Mesendoderm (in vitro differentiated cells): ENCODE data around the gene ETNK2.

Source experiments
- DNase-seq: peaks from one replicate; pipeline ENCODE4 v3.0.0; 2013
- H2AK5ac ChIP-seq: 2 replicates; pipeline ENCODE4 v1.6.1; 2013; ENCODE audit warnings: low read length, inconsistent platforms
- H2BK120ac ChIP-seq: 2 replicates; pipeline ENCODE4 v1.6.1; 2013; ENCODE audit warnings: low read depth, mild to moderate bottlenecking, low read length, moderate library complexity, mixed read lengths
- H2BK15ac ChIP-seq: replicated peaks from 2 replicates; pipeline ENCODE4 v1.6.1; 2013; ENCODE audit warnings: low read depth, mild to moderate bottlenecking, moderate library complexity
- H2BK5ac ChIP-seq: 2 replicates; pipeline ENCODE4 v1.6.1; 2013; ENCODE audit warnings: low read length, inconsistent platforms
- H3K18ac ChIP-seq: 2 replicates; pipeline ENCODE4 v1.6.1; 2013; ENCODE audit warnings: mild to moderate bottlenecking, low read length, mixed read lengths
- H3K23ac ChIP-seq: one replicate; pipeline ENCODE4 v1.6.1; 2013; ENCODE audit warnings: low read length
- H3K27ac ChIP-seq: 2 replicates; pipeline ENCODE4 v1.5.1; 2013; ENCODE audit warnings: low read depth, mild to moderate bottlenecking, inconsistent platforms, low read length, moderate library complexity
- H3K27me3 ChIP-seq: 2 replicates; pipeline ENCODE4 v1.6.1; 2013; ENCODE audit warnings: low read length, control low read depth, mild to moderate bottlenecking, inconsistent platforms; ENCODE audit not compliant: insufficient read depth, poor library complexity
- H3K36me3 ChIP-seq: 2 replicates; pipeline ENCODE4 v1.6.1; 2013; ENCODE audit warnings: low read length, inconsistent platforms; ENCODE audit not compliant: control insufficient read depth, insufficient read depth
- H3K4ac ChIP-seq: one replicate; pipeline ENCODE4 v1.6.1; 2013; ENCODE audit warnings: low read depth, mild to moderate bottlenecking, low read length, moderate library complexity
- H3K4me1 ChIP-seq: 2 replicates; pipeline ENCODE4 v1.6.1; 2013; ENCODE audit warnings: low read depth, low read length, inconsistent platforms; ENCODE audit not compliant: control insufficient read depth
- H3K4me2 ChIP-seq: 2 replicates; pipeline ENCODE4 v1.6.1; 2013; ENCODE audit warnings: low read length
- H3K4me3 ChIP-seq: 2 replicates; pipeline ENCODE4 v1.5.1; 2013; ENCODE audit warnings: mild to moderate bottlenecking, low read length
- H3K56ac ChIP-seq: one replicate; pipeline ENCODE4 v1.6.1; 2013; ENCODE audit warnings: low read length
- H3K79me1 ChIP-seq: 2 replicates; pipeline ENCODE4 v1.6.1; 2013; ENCODE audit warnings: low read length, inconsistent platforms
- H3K79me2 ChIP-seq: 2 replicates; pipeline ENCODE4 v1.6.1; 2013; ENCODE audit warnings: mild to moderate bottlenecking, low read length; ENCODE audit not compliant: control insufficient read depth, insufficient read depth
- H3K9ac ChIP-seq: 2 replicates; pipeline ENCODE4 v1.6.1; 2013; ENCODE audit warnings: low read length, inconsistent platforms
- H4K5ac ChIP-seq: one replicate; pipeline ENCODE4 v1.6.1; 2013; ENCODE audit warnings: low read length
- H4K8ac ChIP-seq: one replicate; pipeline ENCODE4 v1.6.1; 2013; ENCODE audit warnings: low read depth, mild to moderate bottlenecking, control low read depth, low read length, moderate library complexity
- WGBS: extraction: QIAGEN DNeasy Blood & Tissue Kit; methylation state at CpG from one replicate; pipeline ENCODE4 v1.1.7; 2013; ENCODE audit warnings: low lambda C conversion rate, missing lambda C conversion rate; ENCODE audit not compliant: insufficient coverage; ENCODE audit errors: extremely low coverage; 5-methylcytosine and 5-hydroxymethylcytosine counted together

The ETNK2 gene

DNA sequence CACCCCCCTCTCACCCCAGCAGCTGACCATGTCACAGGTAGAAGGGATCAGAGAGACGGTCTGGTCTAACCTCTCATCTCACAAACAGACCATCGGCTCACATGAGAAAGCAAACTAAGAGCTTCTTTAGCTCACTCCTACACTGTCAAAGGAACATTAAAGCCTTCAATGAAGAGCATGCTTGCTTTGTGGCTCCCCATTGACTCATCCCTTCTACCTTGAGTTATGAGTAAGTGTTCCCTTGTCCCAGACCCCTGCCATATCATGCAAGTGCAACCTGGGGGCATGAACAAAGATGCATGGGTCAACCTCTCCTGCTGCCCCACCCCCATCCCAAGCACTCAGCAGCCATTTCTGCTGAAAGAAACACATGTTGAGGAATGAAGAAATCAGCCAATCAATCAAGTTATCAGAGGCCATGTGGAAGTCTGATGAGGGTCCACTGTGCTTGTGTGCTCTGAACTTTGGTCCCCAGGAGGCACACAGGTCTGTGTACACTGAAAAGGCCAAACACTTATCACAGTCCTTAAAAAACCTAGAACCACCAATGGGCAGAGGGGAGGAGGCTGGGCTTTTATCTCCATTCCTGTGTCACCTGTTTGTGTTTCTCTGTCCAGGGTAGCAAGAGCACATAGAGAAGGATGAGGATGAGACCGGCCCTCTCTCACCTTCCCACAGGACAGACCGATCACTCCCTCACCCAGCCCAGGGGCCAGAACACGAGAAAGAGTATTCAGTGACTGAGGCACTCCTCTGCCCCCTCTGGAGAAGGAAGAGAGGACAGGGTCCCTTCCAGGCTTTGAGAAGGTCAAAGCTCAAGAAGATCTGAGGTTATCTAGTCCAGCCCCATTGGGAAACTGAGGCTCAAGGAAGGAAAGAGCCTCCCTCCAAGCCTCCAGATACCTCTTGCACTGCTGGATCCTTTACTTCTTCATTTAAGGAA, 9.5 kb downstream of the ETNK2 start:
- no CpG with 5 or more reads among the region's 5 CpGs for WGBS

DNA sequence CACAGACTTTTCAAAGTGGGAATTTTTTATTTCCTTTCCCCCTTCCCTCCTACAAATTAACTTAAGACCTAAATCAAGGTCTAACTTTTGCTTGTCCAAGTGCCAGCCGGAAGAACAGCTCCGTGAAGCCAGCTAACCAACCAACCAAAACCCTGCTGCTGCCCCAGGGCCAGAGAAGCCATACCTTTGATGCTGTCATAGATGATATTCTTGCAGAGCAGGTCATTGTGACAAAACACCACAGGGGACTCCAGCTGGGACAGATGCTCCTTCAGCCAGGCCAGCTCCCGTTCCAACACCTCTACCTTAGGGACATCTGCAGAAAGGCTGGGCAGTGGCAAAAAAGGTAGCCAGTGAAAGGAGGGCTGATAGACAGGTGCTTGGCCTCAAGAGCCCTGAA, 10.7 kb downstream of the ETNK2 start:
- Histone ChIP-seq H2BK120ac (no peak overlapping the region), H4K5ac (no peak overlapping the region), H3K18ac (no peak overlapping the region), H3K27ac (no peak overlapping the region), H3K23ac (no peak overlapping the region), H2BK5ac (no peak overlapping the region), H4K8ac (no peak overlapping the region), H3K56ac (no peak overlapping the region), H3K9ac (no peak overlapping the region), H3K4me2 (no peak overlapping the region), H3K4ac (no peak overlapping the region), H3K79me1 (no peaks in the 10 kb centered on the region), H3K4me1 (no peaks in the 10 kb centered on the region), H2AK5ac (no peak overlapping the region), H3K27me3 (no peaks in the 10 kb centered on the region), H3K36me3 (no peaks in the 10 kb centered on the region), H3K79me2 (no peaks in the 10 kb centered on the region), H2BK15ac (no peak overlapping the region), H3K4me3 (no peak overlapping the region)
- WGBS, result no CpG with 5 or more reads among the region's 3 CpGs
- DNase-seq, result no peak

More for the DNA sequence above, 9.5 kb downstream of the ETNK2 start:
- no peak overlapping the region for H3K4me2 ChIP-seq
- no peak overlapping the region for H4K5ac ChIP-seq
- DNase-seq, result no peak
- no peak overlapping the region for H3K4me3 ChIP-seq
- H3K79me1 ChIP-seq, result no peaks in the 10 kb centered on the region
- H3K27me3 ChIP-seq, result no peaks in the 10 kb centered on the region
- no peak overlapping the region for H2BK15ac ChIP-seq
- no peak overlapping the region for H3K9ac ChIP-seq
- no peak overlapping the region for H3K27ac ChIP-seq
- H3K23ac ChIP-seq, result no peak overlapping the region
- H3K56ac ChIP-seq, result no peak overlapping the region
- no peaks in the 10 kb centered on the region for H3K36me3 ChIP-seq
- no peak overlapping the region for H3K18ac ChIP-seq
- no peaks in the 10 kb centered on the region for H3K79me2 ChIP-seq
- no peaks in the 10 kb centered on the region for H3K4me1 ChIP-seq
- no peak overlapping the region for H4K8ac ChIP-seq
- no peak overlapping the region for H3K4ac ChIP-seq
- no peak overlapping the region for H2BK5ac ChIP-seq
- H2AK5ac ChIP-seq, result no peak overlapping the region
- no peak overlapping the region for H2BK120ac ChIP-seq

DNA sequence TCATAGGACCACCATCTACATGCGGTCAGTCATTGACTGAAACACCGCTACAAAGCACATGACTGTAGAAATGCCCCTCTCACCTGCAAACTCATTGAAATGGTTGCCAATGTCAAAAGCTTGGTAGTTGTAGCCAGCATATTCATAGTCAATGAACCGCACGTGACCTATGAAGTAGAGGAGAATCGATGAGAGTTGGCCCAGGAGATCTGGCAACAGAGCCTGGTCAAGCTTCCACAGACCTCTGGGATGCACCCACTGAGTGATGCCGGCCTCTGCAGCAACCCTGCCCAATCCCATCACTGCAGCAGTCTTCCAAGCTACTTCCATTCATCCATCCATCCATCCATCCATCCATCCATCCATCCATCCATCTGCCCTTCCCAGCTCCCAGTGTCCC, 11.9 kb downstream of the ETNK2 start:
- no peak overlapping the region for H4K8ac ChIP-seq
- DNase-seq, result no peak
- no peak overlapping the region for H3K27ac ChIP-seq
- H2BK5ac ChIP-seq, result no peak overlapping the region
- H3K4me3 ChIP-seq, result no peak overlapping the region
- no peaks in the 10 kb centered on the region for H3K4me1 ChIP-seq
- H3K23ac ChIP-seq, result no peak overlapping the region
- WGBS, result no CpG with 5 or more reads among the region's 6 CpGs
- H3K79me1 ChIP-seq, result no peaks in the 10 kb centered on the region
- H3K4ac ChIP-seq, result no peak overlapping the region
- no peak overlapping the region for H3K56ac ChIP-seq
- no peak overlapping the region for H3K18ac ChIP-seq
- H2AK5ac ChIP-seq, result no peak overlapping the region
- H3K79me2 ChIP-seq, result no peaks in the 10 kb centered on the region
- no peaks in the 10 kb centered on the region for H3K27me3 ChIP-seq
- H3K4me2 ChIP-seq, result no peak overlapping the region
- no peak overlapping the region for H4K5ac ChIP-seq
- no peak overlapping the region for H3K9ac ChIP-seq
- no peak overlapping the region for H2BK15ac ChIP-seq
- no peak overlapping the region for H2BK120ac ChIP-seq
- H3K36me3 ChIP-seq, result no peaks in the 10 kb centered on the region

- H3K23ac ChIP-seq, result no peak overlapping the region
- no peak overlapping the region for H2BK15ac ChIP-seq
- no peaks in the 10 kb centered on the region for H3K4me1 ChIP-seq
- DNase-seq, result no peak
- H3K36me3 ChIP-seq, result no peaks in the 10 kb centered on the region
- no peak overlapping the region for H2BK120ac ChIP-seq
- H4K8ac ChIP-seq, result no peak overlapping the region
- H3K4me3 ChIP-seq, result no peak overlapping the region
- H3K18ac ChIP-seq, result no peak overlapping the region
- H2AK5ac ChIP-seq, result no peak overlapping the region
- H3K9ac ChIP-seq, result no peak overlapping the region
- no peak overlapping the region for H3K4me2 ChIP-seq
- no peak overlapping the region for H4K5ac ChIP-seq
- no peaks in the 10 kb centered on the region for H3K27me3 ChIP-seq
- H2BK5ac ChIP-seq, result no peak overlapping the region
- no peaks in the 10 kb centered on the region for H3K79me1 ChIP-seq
- H3K56ac ChIP-seq, result no peak overlapping the region
- H3K27ac ChIP-seq, result no peak overlapping the region
- no CpG with 5 or more reads among the region's 2 CpGs for WGBS
- no peak overlapping the region for H3K4ac ChIP-seq
- no peaks in the 10 kb centered on the region for H3K79me2 ChIP-seq
These were observed 12.8 kb downstream of the ETNK2 start for GRCh38 chr1:204139088-204139487.

- H3K27ac ChIP-seq, result no peak overlapping the region
- H3K4me2 ChIP-seq, result no peak overlapping the region
- H2BK15ac ChIP-seq, result no peak overlapping the region
- H3K4ac ChIP-seq, result no peak overlapping the region
- H3K27me3 ChIP-seq, result no peaks in the 10 kb centered on the region
- no peak overlapping the region for H3K23ac ChIP-seq
- H2AK5ac ChIP-seq, result no peak overlapping the region
- no peaks in the 10 kb centered on the region for H3K4me1 ChIP-seq
- H3K36me3 ChIP-seq, result no peaks in the 10 kb centered on the region
- H3K79me1 ChIP-seq, result no peaks in the 10 kb centered on the region
- no peak overlapping the region for H3K18ac ChIP-seq
- H4K5ac ChIP-seq, result no peak overlapping the region
- no peak overlapping the region for H4K8ac ChIP-seq
- H3K9ac ChIP-seq, result no peak overlapping the region
- no peak overlapping the region for H3K56ac ChIP-seq
- peak; percentile 26 for DNase-seq
- no peak overlapping the region for H2BK5ac ChIP-seq
- H3K4me3 ChIP-seq, result no peak overlapping the region
- no peak overlapping the region for H2BK120ac ChIP-seq
- H3K79me2 ChIP-seq, result no peaks in the 10 kb centered on the region
- WGBS, result no CpG with 5 or more reads among the region's 2 CpGs
These were observed 15.0 kb downstream of the ETNK2 start for GRCh38 chr1:204136814-204137213.

- no peak overlapping the region for H3K4me3 ChIP-seq
- H3K4me1 ChIP-seq, result peaks cover 3% of the 10 kb centered on the region
- H2BK5ac ChIP-seq, result no peak overlapping the region
- no peak overlapping the region for H2AK5ac ChIP-seq
- no peaks in the 10 kb centered on the region for H3K36me3 ChIP-seq
- no peak overlapping the region for H4K8ac ChIP-seq
- H3K23ac ChIP-seq, result no peak overlapping the region
- no peaks in the 10 kb centered on the region for H3K27me3 ChIP-seq
- no peak overlapping the region for H4K5ac ChIP-seq
- DNase-seq, result no peak
- H2BK15ac ChIP-seq, result no peak overlapping the region
- WGBS, result no CpG with 5 or more reads among the region's 11 CpGs
- H3K4ac ChIP-seq, result no peak overlapping the region
- H3K79me2 ChIP-seq, result no peaks in the 10 kb centered on the region
- no peak overlapping the region for H2BK120ac ChIP-seq
- no peak overlapping the region for H3K18ac ChIP-seq
- H3K4me2 ChIP-seq, result no peak overlapping the region
- no peak overlapping the region for H3K56ac ChIP-seq
- H3K79me1 ChIP-seq, result no peaks in the 10 kb centered on the region
- H3K9ac ChIP-seq, result no peak overlapping the region
- H3K27ac ChIP-seq, result no peak overlapping the region
These were observed 17.7 kb downstream of the ETNK2 start for GRCh38 chr1:204134103-204134502.
